HCT116 (cell line): ENCODE data around the gene PARM1.

Experiments
- CEBPB ChIP-seq: IDR thresholded peaks from 2 replicates; pipeline ENCODE4 v1.6.1; 2012; ENCODE audit warnings: low read depth
- POLR2AphosphoS5 ChIP-seq: IDR thresholded peaks from 2 replicates; pipeline ENCODE4 v1.6.1; 2011; ENCODE audit warnings: mild to moderate bottlenecking, low read depth, low read length, moderate library complexity
- RAD21 ChIP-seq: IDR thresholded peaks from 2 replicates; pipeline ENCODE4 v1.6.1; 2012; ENCODE audit warnings: low read depth, mild to moderate bottlenecking
- TF ChIP-seq, protein P1 (sequence below), 3 experiments: fragments of 200-600 bp in 1 of 3; sonication (generic) in 1 of 3; IDR thresholded peaks in 2 of 3; conservative IDR thresholded peaks in 1 of 3; 2 replicates each; pipeline ENCODE4 v1.5.1; 2012 to 2017; ENCODE audit warnings: low read depth in 2 of 3, low read length in 2 of 3, antibody characterized with exemption in 1 of 3, borderline replicate concordance in 1 of 3, control low read depth in 1 of 3, mild to moderate bottlenecking in 1 of 3, mixed read lengths in 1 of 3, mixed run types in 1 of 3, moderate library complexity in 1 of 3; ENCODE audit not compliant: insufficient read depth in 1 of 3
- TF ChIP-seq, protein P2 (sequence below): IDR thresholded peaks from 2 replicates; pipeline ENCODE4 v1.6.1; 2012
- TF ChIP-seq, protein P3 (sequence below): IDR thresholded peaks from 2 replicates; pipeline ENCODE4 v1.6.1; 2012; ENCODE audit warnings: low read depth

DNA sequence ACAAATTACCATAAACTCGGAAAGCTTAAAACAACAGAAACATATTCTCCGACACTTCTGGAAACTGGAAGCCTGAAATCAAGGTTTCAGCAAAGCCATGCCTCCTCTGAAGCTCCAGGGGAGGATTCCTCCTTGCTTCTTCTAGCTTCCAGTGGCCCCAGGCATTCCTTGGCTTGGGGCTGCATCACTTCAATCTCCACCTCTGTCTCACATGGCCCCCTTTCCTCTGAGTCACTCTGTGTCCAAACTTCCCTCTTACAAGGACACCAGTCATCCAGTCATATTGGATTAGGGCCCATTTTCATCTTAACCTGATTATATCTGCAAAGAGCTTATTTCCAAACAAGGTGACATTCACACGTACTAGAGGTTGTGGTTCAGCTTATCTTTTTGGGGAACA is 17.3 kb downstream of the PARM1 start:
- TF ChIP-seq, protein P1, sequence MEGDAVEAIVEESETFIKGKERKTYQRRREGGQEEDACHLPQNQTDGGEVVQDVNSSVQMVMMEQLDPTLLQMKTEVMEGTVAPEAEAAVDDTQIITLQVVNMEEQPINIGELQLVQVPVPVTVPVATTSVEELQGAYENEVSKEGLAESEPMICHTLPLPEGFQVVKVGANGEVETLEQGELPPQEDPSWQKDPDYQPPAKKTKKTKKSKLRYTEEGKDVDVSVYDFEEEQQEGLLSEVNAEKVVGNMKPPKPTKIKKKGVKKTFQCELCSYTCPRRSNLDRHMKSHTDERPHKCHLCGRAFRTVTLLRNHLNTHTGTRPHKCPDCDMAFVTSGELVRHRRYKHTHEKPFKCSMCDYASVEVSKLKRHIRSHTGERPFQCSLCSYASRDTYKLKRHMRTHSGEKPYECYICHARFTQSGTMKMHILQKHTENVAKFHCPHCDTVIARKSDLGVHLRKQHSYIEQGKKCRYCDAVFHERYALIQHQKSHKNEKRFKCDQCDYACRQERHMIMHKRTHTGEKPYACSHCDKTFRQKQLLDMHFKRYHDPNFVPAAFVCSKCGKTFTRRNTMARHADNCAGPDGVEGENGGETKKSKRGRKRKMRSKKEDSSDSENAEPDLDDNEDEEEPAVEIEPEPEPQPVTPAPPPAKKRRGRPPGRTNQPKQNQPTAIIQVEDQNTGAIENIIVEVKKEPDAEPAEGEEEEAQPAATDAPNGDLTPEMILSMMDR (IDR thresholded peaks at IDR 0.05 in 2 of 3, conservative IDR thresholded peaks at IDR 0.05 in 1 of 3; ENCODE audit: borderline replicate concordance in 1 of 3, insufficient read depth in 1 of 3, low read depth in 2 of 3, low read length in 2 of 3) = no peak
- TF ChIP-seq, protein P2, sequence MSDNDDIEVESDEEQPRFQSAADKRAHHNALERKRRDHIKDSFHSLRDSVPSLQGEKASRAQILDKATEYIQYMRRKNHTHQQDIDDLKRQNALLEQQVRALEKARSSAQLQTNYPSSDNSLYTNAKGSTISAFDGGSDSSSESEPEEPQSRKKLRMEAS = no peak
- TF ChIP-seq, protein P3, sequence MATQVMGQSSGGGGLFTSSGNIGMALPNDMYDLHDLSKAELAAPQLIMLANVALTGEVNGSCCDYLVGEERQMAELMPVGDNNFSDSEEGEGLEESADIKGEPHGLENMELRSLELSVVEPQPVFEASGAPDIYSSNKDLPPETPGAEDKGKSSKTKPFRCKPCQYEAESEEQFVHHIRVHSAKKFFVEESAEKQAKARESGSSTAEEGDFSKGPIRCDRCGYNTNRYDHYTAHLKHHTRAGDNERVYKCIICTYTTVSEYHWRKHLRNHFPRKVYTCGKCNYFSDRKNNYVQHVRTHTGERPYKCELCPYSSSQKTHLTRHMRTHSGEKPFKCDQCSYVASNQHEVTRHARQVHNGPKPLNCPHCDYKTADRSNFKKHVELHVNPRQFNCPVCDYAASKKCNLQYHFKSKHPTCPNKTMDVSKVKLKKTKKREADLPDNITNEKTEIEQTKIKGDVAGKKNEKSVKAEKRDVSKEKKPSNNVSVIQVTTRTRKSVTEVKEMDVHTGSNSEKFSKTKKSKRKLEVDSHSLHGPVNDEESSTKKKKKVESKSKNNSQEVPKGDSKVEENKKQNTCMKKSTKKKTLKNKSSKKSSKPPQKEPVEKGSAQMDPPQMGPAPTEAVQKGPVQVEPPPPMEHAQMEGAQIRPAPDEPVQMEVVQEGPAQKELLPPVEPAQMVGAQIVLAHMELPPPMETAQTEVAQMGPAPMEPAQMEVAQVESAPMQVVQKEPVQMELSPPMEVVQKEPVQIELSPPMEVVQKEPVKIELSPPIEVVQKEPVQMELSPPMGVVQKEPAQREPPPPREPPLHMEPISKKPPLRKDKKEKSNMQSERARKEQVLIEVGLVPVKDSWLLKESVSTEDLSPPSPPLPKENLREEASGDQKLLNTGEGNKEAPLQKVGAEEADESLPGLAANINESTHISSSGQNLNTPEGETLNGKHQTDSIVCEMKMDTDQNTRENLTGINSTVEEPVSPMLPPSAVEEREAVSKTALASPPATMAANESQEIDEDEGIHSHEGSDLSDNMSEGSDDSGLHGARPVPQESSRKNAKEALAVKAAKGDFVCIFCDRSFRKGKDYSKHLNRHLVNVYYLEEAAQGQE = no peak
- TF ChIP-seq CEBPB (no peak), POLR2AphosphoS5 (no peak), RAD21 (no peak)
